HG02884 (cell line): Measurements from ENCODE around the gene RNF186.

Source experiments
- ATAC-seq: cut with Tn5 transposase; IDR thresholded peaks from one replicate; pipeline ENCODE4 v1.9.1; 2021; ENCODE audit warnings: mild to moderate bottlenecking, moderate library complexity; ENCODE audit not compliant: unreplicated experiment

Gene RNF186

DNA sequence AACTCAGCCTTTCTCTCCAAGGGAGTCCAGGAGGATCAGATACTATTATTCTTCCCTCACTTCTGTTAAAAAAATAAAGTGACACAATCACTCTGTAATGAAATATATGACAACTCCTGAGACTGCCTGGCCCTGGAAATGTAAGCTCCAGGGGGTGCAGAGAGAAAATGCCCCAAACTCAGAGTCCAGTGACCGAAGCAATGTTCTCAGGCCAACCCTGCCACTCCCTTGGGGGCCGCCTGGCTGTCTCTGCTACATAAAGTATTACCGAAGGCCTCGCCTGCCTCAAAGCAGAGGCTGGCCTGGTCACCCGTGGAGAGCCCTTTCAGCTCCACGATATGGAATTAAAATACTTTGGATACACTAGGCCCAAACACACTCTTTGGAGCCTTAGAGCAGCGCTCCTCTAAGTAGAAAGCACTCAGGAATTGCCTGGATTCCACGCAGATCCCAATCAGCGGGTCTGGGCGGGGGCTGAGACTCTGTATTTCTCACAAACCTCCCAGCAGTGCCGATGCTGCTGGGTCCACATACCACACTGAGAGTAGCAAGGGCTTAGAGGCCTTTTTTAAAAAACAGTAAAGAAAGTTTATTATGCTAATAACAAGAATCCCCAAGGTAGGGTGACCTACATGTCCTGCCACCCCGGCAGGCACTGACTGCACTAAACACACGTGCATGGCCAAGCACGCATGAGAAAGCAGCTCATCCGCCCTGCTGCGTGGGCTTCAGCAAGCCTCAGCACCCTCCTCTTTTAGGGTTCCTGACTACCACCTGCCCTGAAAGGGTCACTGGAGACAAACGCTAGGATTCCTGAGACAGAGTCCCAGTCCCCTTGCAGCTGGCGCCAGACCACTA, 46.5 kb downstream of the RNF186 start:
- ATAC-seq = no peak

GRCh38 chr1:19765623-19766022, 49.5 kb downstream of the RNF186 start:
- no peak for ATAC-seq

- ATAC-seq = no peak
Measured at GRCh38 chr1:19764848-19765247, 50.2 kb downstream of the RNF186 start.
